ENCODE data around the gene ZYG11B. TPM values are rescaled to one million over a fixed set of nuclear protein-coding genes. Genes with fewer than 3 reads are reported as not detected.
A peak's percentile ranks its signal among the peaks of the same experiment; 100 is the strongest.

Gene ZYG11B
- total RNA-seq, 1 donor, result 59.7 TPM

DNA sequence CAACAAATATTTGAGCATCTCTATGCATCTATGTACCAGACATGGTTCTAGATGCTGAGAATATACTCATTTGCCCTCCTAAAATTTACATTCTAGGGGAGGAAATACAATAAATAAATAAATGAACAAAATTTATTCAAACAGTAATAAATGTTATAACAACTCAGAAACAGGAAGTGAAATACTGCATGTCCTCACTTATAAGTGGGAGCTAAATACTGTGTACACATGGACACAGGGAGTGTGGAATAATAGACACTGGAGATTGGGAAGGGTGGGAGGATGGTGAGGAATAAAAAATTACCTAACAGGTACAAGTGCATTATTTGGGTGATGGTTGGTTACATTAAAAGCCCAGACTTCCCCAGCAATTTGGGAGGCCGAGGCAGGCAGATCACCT lies 32.4 kb upstream of the ZYG11B start:
- DNase-seq (ENCODE audit: low read depth), result no peak
- H3K4me3 ChIP-seq (ENCODE audit: low read depth, low read length), result no peak overlapping the region
- TF ChIP-seq, protein P1, sequence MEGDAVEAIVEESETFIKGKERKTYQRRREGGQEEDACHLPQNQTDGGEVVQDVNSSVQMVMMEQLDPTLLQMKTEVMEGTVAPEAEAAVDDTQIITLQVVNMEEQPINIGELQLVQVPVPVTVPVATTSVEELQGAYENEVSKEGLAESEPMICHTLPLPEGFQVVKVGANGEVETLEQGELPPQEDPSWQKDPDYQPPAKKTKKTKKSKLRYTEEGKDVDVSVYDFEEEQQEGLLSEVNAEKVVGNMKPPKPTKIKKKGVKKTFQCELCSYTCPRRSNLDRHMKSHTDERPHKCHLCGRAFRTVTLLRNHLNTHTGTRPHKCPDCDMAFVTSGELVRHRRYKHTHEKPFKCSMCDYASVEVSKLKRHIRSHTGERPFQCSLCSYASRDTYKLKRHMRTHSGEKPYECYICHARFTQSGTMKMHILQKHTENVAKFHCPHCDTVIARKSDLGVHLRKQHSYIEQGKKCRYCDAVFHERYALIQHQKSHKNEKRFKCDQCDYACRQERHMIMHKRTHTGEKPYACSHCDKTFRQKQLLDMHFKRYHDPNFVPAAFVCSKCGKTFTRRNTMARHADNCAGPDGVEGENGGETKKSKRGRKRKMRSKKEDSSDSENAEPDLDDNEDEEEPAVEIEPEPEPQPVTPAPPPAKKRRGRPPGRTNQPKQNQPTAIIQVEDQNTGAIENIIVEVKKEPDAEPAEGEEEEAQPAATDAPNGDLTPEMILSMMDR (IDR thresholded peaks at IDR 0.05; ENCODE audit: insufficient read depth, low read length), result no peak

DNA sequence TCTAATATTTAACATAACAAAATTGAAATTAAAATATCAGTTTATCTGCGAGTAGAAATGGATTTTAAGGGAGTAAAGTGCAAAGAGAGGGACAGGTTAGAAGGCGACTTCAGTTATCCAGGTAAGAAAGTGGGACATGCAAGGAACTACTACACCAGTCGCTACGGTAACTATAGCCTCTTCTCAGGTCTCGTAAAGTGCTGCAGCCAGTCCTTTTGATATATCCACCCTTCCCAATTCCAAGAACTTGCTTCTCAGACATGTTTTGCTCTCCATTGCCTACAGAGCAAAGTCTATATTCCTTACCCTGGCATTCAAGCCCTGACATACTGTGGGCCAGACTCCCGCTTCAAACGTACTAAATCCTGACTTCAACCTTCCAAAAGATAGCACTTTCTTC lies 30.6 kb upstream of the ZYG11B start:
- no peak overlapping the region for H3K4me3 ChIP-seq (ENCODE audit: low read depth, low read length)
- TF ChIP-seq, protein P1 (IDR thresholded peaks at IDR 0.05; ENCODE audit: insufficient read depth, low read length), result no peak
- DNase-seq (ENCODE audit: low read depth), result no peak

DNA sequence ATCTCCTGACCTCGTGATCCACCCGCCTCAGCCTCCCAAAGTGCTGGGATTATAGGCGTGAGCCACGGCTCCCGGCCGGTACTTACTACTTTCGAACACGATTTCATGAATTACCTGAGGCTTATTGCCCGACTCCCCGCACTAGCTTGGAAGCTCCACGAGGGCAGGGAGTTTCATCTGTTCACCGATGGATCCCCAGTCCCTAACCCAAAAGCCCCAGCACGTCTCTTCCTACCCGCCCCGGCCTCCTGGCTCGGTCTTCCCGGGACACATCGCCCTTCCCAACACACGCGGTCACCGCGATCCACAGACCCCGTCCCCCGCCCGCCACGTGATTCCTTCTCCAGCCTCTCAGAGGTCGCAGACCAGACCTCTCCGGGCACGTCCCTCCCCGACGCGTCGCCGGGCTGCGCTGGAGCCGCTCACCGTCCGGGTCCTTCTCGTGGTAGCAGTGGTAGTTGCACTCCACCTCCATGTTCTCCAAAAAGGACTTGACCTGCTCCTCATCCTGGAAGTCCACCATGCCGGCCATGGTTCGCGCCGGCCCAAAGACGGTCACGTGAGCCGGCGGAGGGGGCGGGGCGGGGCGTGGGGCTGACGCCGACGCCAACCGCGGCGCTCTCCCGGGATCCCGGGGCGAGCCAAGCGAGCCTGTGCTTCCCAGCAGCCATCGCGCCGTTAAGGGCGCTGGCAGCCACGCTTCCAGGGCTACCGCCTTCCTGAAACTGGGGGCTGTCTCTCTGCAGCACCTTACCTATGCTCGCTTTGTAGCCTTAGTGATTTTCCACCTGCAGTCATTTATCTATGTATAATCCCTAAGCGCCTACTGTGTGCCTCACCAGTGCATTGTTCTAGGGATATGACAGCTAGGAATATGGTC lies 28.2 kb upstream of the ZYG11B start, which contains the start of gene COA7:
Gene COA7 (minus strand): TSS at position 553 of the 880 bp plus-strand sequence. CDS start 21 bp downstream, at position 532.
- TF ChIP-seq, protein P1 (IDR thresholded peaks at IDR 0.05; ENCODE audit: insufficient read depth, low read length), result no peak
- DNase-seq (ENCODE audit: low read depth), result peak; percentile 74
- H3K4me3 ChIP-seq (ENCODE audit: low read depth, low read length), result peak within 1 kb of the TSS; percentile 93

DNA sequence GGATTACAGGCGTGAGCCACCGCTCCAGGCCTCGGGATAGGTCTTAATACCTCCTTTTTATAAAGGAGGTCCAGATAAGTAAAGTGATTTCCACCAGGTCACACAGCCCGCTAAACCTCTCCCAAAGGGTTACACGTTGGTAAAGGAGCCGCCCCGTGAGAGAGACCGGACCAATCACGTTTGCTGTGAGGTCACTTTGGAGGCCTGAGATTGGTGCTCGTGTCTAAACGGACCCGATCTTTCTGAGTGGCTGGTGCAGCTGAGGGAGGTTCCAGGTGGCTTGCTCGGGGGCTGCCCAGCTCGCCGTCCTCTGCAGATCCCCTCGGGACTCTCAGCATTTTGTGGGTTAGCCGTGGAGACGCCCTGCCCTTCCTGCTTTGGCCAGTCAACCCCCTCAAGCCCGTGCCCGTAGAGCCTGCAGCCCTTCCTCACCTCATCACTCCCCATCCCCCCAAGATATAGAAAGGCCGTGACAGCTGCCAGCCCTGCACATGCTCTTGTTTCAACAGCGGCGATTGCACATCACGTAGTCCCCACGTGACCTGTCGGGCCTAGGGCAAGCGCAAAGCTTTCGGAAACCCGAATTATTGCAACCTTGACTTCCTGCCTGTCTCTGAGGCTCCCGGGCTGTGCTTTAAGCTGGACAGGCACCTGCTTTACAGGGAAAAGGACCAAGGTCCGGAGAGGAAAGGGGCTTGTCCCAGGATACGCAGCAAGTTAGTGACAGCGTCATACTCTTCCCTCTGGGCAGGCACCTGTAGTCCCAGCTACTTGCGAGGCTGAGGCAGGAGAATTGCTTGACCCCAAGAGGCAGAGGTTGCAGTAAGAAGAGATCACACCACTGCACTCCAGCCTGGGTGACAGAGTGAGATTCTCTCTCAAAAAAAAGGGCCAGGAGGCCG lies 23.1 kb upstream of the ZYG11B start:
- TF ChIP-seq, protein P1 (IDR thresholded peaks at IDR 0.05; ENCODE audit: insufficient read depth, low read length), result no peak

DNA sequence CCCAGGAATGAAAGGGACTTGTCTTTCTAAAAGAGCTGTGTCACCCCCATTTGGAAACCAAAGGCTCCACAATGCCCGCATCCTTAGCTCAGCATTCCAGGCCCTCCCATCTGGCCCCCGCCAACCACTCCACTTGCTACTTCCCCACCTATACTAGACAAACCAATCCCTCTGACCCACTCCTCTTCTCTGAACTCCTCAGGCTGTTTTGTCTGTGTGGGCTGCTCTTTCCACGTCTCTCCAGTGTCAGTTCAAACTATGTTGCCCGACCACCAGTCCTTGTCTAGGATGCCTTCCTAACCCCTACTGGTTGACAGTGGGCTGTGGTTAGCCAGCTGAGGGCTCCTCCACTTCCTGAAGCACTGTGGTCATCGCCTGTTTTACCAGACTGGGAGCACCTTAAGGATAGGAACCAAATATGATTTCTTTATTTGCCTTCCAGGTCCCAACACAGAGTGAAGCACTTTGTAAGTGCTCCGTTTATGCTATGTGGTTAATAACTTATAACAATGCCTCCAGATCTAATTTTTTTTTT lies 20.1 kb upstream of the ZYG11B start:
- no peak for DNase-seq (ENCODE audit: low read depth)
- TF ChIP-seq, protein P1 (IDR thresholded peaks at IDR 0.05; ENCODE audit: insufficient read depth, low read length), result no peak
- H3K4me3 ChIP-seq (ENCODE audit: low read depth, low read length), result no peak overlapping the region

More for the DNA sequence above, 23.1 kb upstream of the ZYG11B start:
- DNase-seq (ENCODE audit: low read depth), result peak; percentile 81
- peak overlapping the region; percentile 66 for H3K4me3 ChIP-seq (ENCODE audit: low read depth, low read length)
